Amygdala (tissue), 56 donors: ENCODE measurements around the gene CTBP1.

Experiments used
- DNase-seq, 56 donors: peaks; one replicate each; lab custom pipeline; 2025; lab: John Stamatoyannopoulos, UW

Gene CTBP1

GRCh38 chr4:1167244-1167949, 81.5 kb downstream of the CTBP1 start:
- DNase-seq, result peak in 46 of 56 donors; percentile 13 to 81 (median 48)

- no peak for DNase-seq
These were observed 82.3 kb downstream of the CTBP1 start for GRCh38 chr4:1166509-1167243.

- no peak for DNase-seq
These were observed 83.9 kb downstream of the CTBP1 start for GRCh38 chr4:1164956-1165545.

GRCh38 chr4:1164444-1164843, 84.5 kb downstream of the CTBP1 start:
- DNase-seq, result no peak

- DNase-seq, result no peak
These were observed 84.9 kb downstream of the CTBP1 start for GRCh38 chr4:1164040-1164439.
